Measurements from ENCODE around the gene VTI1A. TPM values are rescaled to one million over a fixed set of nuclear protein-coding genes. Genes with fewer than 3 reads are reported as not detected.

Gene VTI1A
- total and polyA plus RNA-seq, 2 of the 13 experiments (the other 11 are each of a cell fraction or from before 2014, with no cell fraction given), result 11.7 to 32.7 TPM

DNA sequence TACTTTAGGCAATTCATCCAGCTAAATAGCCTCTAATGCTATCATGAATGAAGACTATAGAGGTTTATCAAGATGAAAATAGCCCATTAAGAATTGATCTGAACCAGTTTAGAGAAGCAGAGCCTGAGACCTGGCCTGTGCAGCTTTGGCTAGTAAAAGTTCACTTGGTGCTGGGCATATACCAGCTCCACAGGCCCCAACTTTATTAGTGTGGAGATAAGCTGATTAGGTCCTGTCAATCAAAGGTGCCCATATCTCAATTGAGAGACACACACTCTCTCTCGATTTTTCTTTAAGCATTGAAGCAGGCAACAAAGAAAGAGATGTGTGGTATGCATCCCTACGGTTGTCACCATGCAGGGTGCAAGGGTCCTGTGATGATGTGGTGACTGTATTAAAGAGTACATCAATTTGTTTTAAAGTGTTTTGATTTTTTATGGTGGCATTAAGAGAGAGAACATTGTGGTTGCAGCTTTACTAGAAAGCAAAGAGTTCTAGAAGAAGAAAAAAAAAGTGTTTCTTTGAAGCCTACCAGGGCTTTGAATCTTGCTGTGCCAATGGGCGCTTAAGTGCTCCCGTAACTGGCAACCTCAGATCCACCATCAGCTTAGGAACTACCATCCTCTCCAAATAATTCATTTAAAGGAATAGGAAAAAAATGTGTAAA is 111.6 kb downstream of the VTI1A start:
- Histone ChIP-seq H3K36me3 (replicated peaks in 1 of 2; ENCODE audit: control insufficient read depth in 1 of 2, insufficient read depth in 2 of 2, low read length in 2 of 2) (no peaks in the 10 kb centered on the region), H3K27me3 (ENCODE audit: control insufficient read depth in 1 of 2, insufficient read depth in 2 of 2, low read length in 2 of 2) (no peaks in the 10 kb centered on the region), H3K27ac (ENCODE audit: extremely low read length, insufficient read depth, low read length) (no peak overlapping the region), H3K4me2 (ENCODE audit: low read depth, low read length) (no peak overlapping the region), H3K4me1 (ENCODE audit: insufficient read depth, low read length) (peaks cover 41% of the 10 kb centered on the region), H3K9me3 (ENCODE audit: low read length) (no peaks in the 10 kb centered on the region), H4K20me1 (ENCODE audit: insufficient read depth, low read length) (no peaks in the 10 kb centered on the region), H3K79me2 (ENCODE audit: insufficient read depth, low read length) (no peaks in the 10 kb centered on the region), H3K4me3 (replicated peaks in 1 of 3; ENCODE audit: insufficient read depth in 1 of 3, low read depth in 2 of 3, low read length in 3 of 3) (no peak overlapping the region), H2AFZ (ENCODE audit: low read length) (no peak overlapping the region), H3K9ac (ENCODE audit: insufficient read depth, low read depth, low read length) (no peak overlapping the region)
- no peak for TF ChIP-seq ZNF501 (CRISPR knock-in tag; IDR thresholded peaks at IDR 0.05)
- TF ChIP-seq ZNF441 (CRISPR knock-in tag; IDR thresholded peaks at IDR 0.05; ENCODE audit: borderline replicate concordance), result no peak
- no peak for TF ChIP-seq ZMYM4 (CRISPR knock-in tag; IDR thresholded peaks at IDR 0.05)
- TF ChIP-seq MAFG (CRISPR knock-in tag; IDR thresholded peaks at IDR 0.05), result no peak
- no peak for TF ChIP-seq ZNF12 (CRISPR knock-in tag; IDR thresholded peaks at IDR 0.05)
- TF ChIP-seq ZNF614 (CRISPR knock-in tag; IDR thresholded peaks at IDR 0.05; ENCODE audit: borderline replicate concordance), result no peak
- TF ChIP-seq ARNTL (CRISPR knock-in tag; IDR thresholded peaks at IDR 0.05), result no peak
- no peak for TF ChIP-seq XBP1 (CRISPR knock-in tag; IDR thresholded peaks at IDR 0.05)
- ChIA-PET CTCF (ENCODE audit: low intra/inter-chr PET ratio, low total read pairs) (no interaction called here), POLR2A (no interaction called here)
- FAIRE-seq (no peak), DNase-seq (ENCODE audit: low spot score) (no peak), ATAC-seq (no peak)
- BruUV-seq (replicated peaks), result no TSS peak
- 88% methylated on average over 4 of the region's 4 CpGs for WGBS (ENCODE audit: low lambda C conversion rate)
- intact Hi-C loops (cut with micrococcal nuclease; ENCODE audit: unreplicated experiment), result no loop called here
- in situ Hi-C loops (cut with HindIII; ENCODE audit: extremely low pct_ligation_motif_present, low pct_unique_long_range_greater_than_20kb), result loop anchor here (25.0 kb wide), 1 partner anchor 554 kb away; no protein-coding TSS in a partner anchor

GRCh38 chr10:112559349-112559748 is 112.3 kb downstream of the VTI1A start:
- Histone ChIP-seq H3K9ac (ENCODE audit: insufficient read depth, low read depth, low read length) (no peak overlapping the region), H3K4me1 (ENCODE audit: insufficient read depth, low read length) (peaks cover 49% of the 10 kb centered on the region), H3K36me3 (replicated peaks in 1 of 2; ENCODE audit: control insufficient read depth in 1 of 2, insufficient read depth in 2 of 2, low read length in 2 of 2) (no peaks in the 10 kb centered on the region), H3K4me2 (ENCODE audit: low read depth, low read length) (no peak overlapping the region), H2AFZ (ENCODE audit: low read length) (no peak overlapping the region), H3K27ac (ENCODE audit: extremely low read length, insufficient read depth, low read length) (no peak overlapping the region), H3K79me2 (ENCODE audit: insufficient read depth, low read length) (no peaks in the 10 kb centered on the region), H3K4me3 (replicated peaks in 1 of 3; ENCODE audit: insufficient read depth in 1 of 3, low read depth in 2 of 3, low read length in 3 of 3) (no peak overlapping the region), H3K27me3 (ENCODE audit: control insufficient read depth in 1 of 2, insufficient read depth in 2 of 2, low read length in 2 of 2) (no peaks in the 10 kb centered on the region), H3K9me3 (ENCODE audit: low read length) (no peaks in the 10 kb centered on the region), H4K20me1 (ENCODE audit: insufficient read depth, low read length) (no peaks in the 10 kb centered on the region)
- ChIA-PET POLR2A (no interaction called here), CTCF (ENCODE audit: low intra/inter-chr PET ratio, low total read pairs) (no interaction called here)
- WGBS (ENCODE audit: low lambda C conversion rate), result 94% methylated on average over 4 of the region's 4 CpGs
- BruUV-seq (replicated peaks), result no TSS peak
- no peak for DNase-seq (ENCODE audit: low spot score)
- no peak for ATAC-seq
- no peak for TF ChIP-seq SUZ12 (IDR thresholded peaks at IDR 0.05; ENCODE audit: low read depth, low read length)
- intact Hi-C loops (cut with micrococcal nuclease; ENCODE audit: unreplicated experiment), result no loop called here
- in situ Hi-C loops (cut with HindIII; ENCODE audit: extremely low pct_ligation_motif_present, low pct_unique_long_range_greater_than_20kb), result loop anchor here (25.0 kb wide), 1 partner anchor 553 kb away; no protein-coding TSS in a partner anchor
- no peak for FAIRE-seq

Measured in HepG2 (cell line).